Measurements from ENCODE around the gene CSTPP1. TPM values are rescaled to one million over a fixed set of nuclear protein-coding genes. Genes with fewer than 3 reads are reported as not detected.

Gene CSTPP1
- total and polyA plus RNA-seq, 2 donors (not counting 3 experiments of a cell fraction or from before 2014, with no cell fraction given) = 25.9 to 38.2 TPM

DNA sequence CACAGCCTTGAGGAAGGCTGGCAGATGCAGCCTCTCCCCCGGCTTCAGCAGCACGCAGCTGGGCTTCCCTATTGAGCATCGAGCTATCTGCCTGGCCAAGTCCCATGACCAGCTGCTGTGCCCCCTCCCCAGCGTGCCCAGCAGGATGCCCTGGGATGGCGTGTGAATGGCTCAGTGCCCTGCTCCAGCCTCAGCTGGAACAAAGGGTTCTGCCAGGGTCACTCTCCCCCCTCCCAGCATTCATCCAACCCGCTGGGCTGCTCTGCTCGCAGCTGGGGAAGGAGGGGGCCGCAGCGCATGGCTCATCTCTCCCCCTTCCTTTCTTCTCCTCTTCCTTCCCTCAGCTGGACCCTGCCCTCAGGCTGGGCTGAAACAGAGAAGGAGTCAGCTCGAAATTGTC lies 32.7 kb upstream of the CSTPP1 start:
- Histone ChIP-seq H4K20me1 (replicated peaks; ENCODE audit: control insufficient read depth, extremely low read depth, insufficient read depth, low read length) (no peaks in the 10 kb centered on the region), H3K27me3 (ENCODE audit: control insufficient read depth in 2 of 2, insufficient read depth in 2 of 2, low read length in 2 of 2) (no peaks in the 10 kb centered on the region), H3K9ac (replicated peaks; ENCODE audit: extremely low read depth, insufficient read depth, low read length) (no peak overlapping the region), H3K9me3 (replicated peaks; ENCODE audit: control insufficient read depth, insufficient read depth, low read length) (no peaks in the 10 kb centered on the region), H3K79me2 (ENCODE audit: control insufficient read depth, insufficient read depth, low read length) (no peaks in the 10 kb centered on the region), H3K9me1 (replicated peaks; ENCODE audit: control insufficient read depth, extremely low read depth, insufficient read depth, low read length) (no peaks in the 10 kb centered on the region), H3K27ac (ENCODE audit: insufficient read depth, low read depth, low read length) (no peak overlapping the region), H3K4me3 (replicated peaks in 1 of 3; ENCODE audit: insufficient read depth in 1 of 3, low read depth in 1 of 3, low read length in 3 of 3) (no peak overlapping the region), H3K36me3 (ENCODE audit: control insufficient read depth in 2 of 2, extremely low read depth in 1 of 2, insufficient read depth in 2 of 2, low read length in 2 of 2) (no peaks in the 10 kb centered on the region), H3K4me2 (ENCODE audit: insufficient read depth, low read length) (no peak overlapping the region), H3K4me1 (ENCODE audit: control insufficient read depth, extremely low read depth, insufficient read depth, low read length) (peaks cover 9% of the 10 kb centered on the region), H2AFZ (ENCODE audit: low read depth, low read length) (no peak overlapping the region)
- intact Hi-C loops (cut with micrococcal nuclease) = no loop called here
- POLR2A ChIA-PET = interaction anchor here (0.6 kb wide), 1 partner anchor 70 kb away, joined by 6 read pairs; no protein-coding TSS in a partner anchor
- DNase-seq (ENCODE audit: low read depth, low spot score) (no peak), FAIRE-seq (no peak)
- BruUV-seq (replicated peaks) = no TSS peak
- TF ChIP-seq, protein P1, sequence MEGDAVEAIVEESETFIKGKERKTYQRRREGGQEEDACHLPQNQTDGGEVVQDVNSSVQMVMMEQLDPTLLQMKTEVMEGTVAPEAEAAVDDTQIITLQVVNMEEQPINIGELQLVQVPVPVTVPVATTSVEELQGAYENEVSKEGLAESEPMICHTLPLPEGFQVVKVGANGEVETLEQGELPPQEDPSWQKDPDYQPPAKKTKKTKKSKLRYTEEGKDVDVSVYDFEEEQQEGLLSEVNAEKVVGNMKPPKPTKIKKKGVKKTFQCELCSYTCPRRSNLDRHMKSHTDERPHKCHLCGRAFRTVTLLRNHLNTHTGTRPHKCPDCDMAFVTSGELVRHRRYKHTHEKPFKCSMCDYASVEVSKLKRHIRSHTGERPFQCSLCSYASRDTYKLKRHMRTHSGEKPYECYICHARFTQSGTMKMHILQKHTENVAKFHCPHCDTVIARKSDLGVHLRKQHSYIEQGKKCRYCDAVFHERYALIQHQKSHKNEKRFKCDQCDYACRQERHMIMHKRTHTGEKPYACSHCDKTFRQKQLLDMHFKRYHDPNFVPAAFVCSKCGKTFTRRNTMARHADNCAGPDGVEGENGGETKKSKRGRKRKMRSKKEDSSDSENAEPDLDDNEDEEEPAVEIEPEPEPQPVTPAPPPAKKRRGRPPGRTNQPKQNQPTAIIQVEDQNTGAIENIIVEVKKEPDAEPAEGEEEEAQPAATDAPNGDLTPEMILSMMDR (IDR thresholded peaks at IDR 0.05; ENCODE audit: extremely low read depth in 1 of 2, insufficient read depth in 1 of 2, low read depth in 1 of 2, low read length in 2 of 2) = no peak
- TF ChIP-seq POLR2AphosphoS5 (IDR thresholded peaks at IDR 0.05; ENCODE audit: insufficient read depth, low read depth, low read length) = no peak
- no peak for TF ChIP-seq GATA2 (IDR thresholded peaks at IDR 0.05; ENCODE audit: insufficient read depth, insufficient read length, low read depth, low read length)
- no peak for TF ChIP-seq JUN (IDR thresholded peaks at IDR 0.05; ENCODE audit: borderline replicate concordance, insufficient read depth, insufficient read length, low read depth)
- TF ChIP-seq MYC (IDR thresholded peaks at IDR 0.05; ENCODE audit: low read depth, low read length) = no peak
- TF ChIP-seq, protein P2, sequence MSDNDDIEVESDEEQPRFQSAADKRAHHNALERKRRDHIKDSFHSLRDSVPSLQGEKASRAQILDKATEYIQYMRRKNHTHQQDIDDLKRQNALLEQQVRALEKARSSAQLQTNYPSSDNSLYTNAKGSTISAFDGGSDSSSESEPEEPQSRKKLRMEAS (IDR thresholded peaks at IDR 0.05; ENCODE audit: insufficient read depth, insufficient read length) = no peak
- no peak for TF ChIP-seq FOS (IDR thresholded peaks at IDR 0.05; ENCODE audit: borderline replicate concordance, insufficient read depth, low read length)
- TF ChIP-seq EZH2 (IDR thresholded peaks at IDR 0.05; ENCODE audit: borderline replicate concordance, low read depth, low read length, severe bottlenecking) = no peak
- no peak for TF ChIP-seq POLR2A (IDR thresholded peaks at IDR 0.05; ENCODE audit: low read depth, low read length)
- CTCF ChIA-PET = interaction anchor here (0.9 to 4.6 kb wide), 3 partner anchors 9 to 250 kb away, joined by 3 to 24 read pairs (median 16); no protein-coding TSS in a partner anchor
- dilution Hi-C loops (cut with MboI; ENCODE audit: extremely low pct_ligation_motif_present, low sequenced_read_pairs) = no loop called here

All from endothelial cell of umbilical vein (primary cell).